T-cell (primary cell): Measurements from ENCODE around the gene INPP5E. TPM values are rescaled to one million over a fixed set of nuclear protein-coding genes. Genes with fewer than 3 reads are reported as not detected.

Experiments used
- ATAC-seq, 4 experiments: fragments of 200-7000 bp in 3 of 4; fragments of 150-1000 bp in 1 of 4; cut with Tn5 transposase; replicated peaks in 1 of 4; 1 replicate in 3 of 4; 2 replicates in 1 of 4; pipeline ENCODE4 v1.10.0; 2021; ENCODE audit warnings: moderate library complexity in 3 of 4, mild to moderate bottlenecking in 2 of 4, moderate number of reproducible peaks in 1 of 4
- CTCF ChIA-PET, 2 donors: fragments of 300-600 bp; sonication (Branson Sonifier 250); formaldehyde crosslinking; loops; one replicate each; lab custom pipeline; 2022; ENCODE audit warnings: antibody characterized with exemption in 2 of 2; lab: Charles Lee
- POLR2A ChIA-PET, 2 donors: fragments of 300-600 bp; sonication (Branson Sonifier 250); formaldehyde crosslinking; loops; one replicate each; lab custom pipeline; 2022; ENCODE audit warnings: antibody characterized with exemption in 2 of 2; lab: Charles Lee
- DNase-seq, 35 experiments: peaks; one replicate each; pipeline versions ENCODE4 v3.0.0 to v3.0.0-alpha.2; 2013 to 2023
- H3K27ac ChIP-seq: one replicate; pipeline ENCODE4 v1.5.1; 2013; ENCODE audit warnings: low read length
- H3K27me3 ChIP-seq, 2 experiments: replicated peaks in 1 of 2; 1 replicate in 1 of 2; 2 replicates in 1 of 2; pipeline versions ENCODE4 v1.6.1 to v1.7.0; 2013; ENCODE audit warnings: low read length in 1 of 2, mixed read lengths in 1 of 2; ENCODE audit not compliant: control insufficient read depth in 2 of 2, insufficient read depth in 2 of 2; ENCODE audit errors: extremely low read depth in 1 of 2
- H3K36me3 ChIP-seq, 2 donors: 1 replicate in 1 of 2; 2 replicates in 1 of 2; pipeline versions ENCODE4 v1.6.1 to v1.7.0; 2013; ENCODE audit warnings: low read length in 1 of 2; ENCODE audit not compliant: control insufficient read depth in 2 of 2, insufficient read depth in 1 of 2; ENCODE audit errors: extremely low read depth in 1 of 2
- H3K4me1 ChIP-seq, 2 experiments: 1 replicate in 1 of 2; 2 replicates in 1 of 2; pipeline versions ENCODE4 v1.6.1 to v1.7.0; 2013; ENCODE audit warnings: low read length in 2 of 2, mixed read lengths in 1 of 2; ENCODE audit not compliant: insufficient read depth in 2 of 2, control insufficient read depth in 1 of 2; ENCODE audit errors: extremely low read depth in 1 of 2
- H3K4me3 ChIP-seq, 2 donors: 1 replicate in 1 of 2; 2 replicates in 1 of 2; pipeline versions ENCODE4 v1.5.1 to v1.7.0; 2013; ENCODE audit warnings: mild to moderate bottlenecking in 2 of 2, low read length in 1 of 2, moderate library complexity in 1 of 2; ENCODE audit not compliant: control insufficient read depth in 1 of 2; ENCODE audit errors: extremely low read depth in 1 of 2
- H3K9me3 ChIP-seq: 2 replicates; pipeline ENCODE4 v1.7.0; 2013
- H3K27ac Mint-ChIP-seq, 2 donors: one replicate each; pipeline ENCODE4 v1.8.0; 2020 to 2021; ENCODE audit warnings: mild to moderate bottlenecking in 2 of 2, mixed read lengths in 2 of 2
- H3K27me3 Mint-ChIP-seq, 2 donors: one replicate each; pipeline ENCODE4 v1.8.0; 2021 to 2022; ENCODE audit warnings: mixed read lengths in 2 of 2
- H3K36me3 Mint-ChIP-seq: one replicate; pipeline ENCODE4 v1.8.0; 2021; ENCODE audit warnings: mixed read lengths
- H3K4me1 Mint-ChIP-seq, 3 donors: one replicate each; pipeline ENCODE4 v1.8.0; 2020 to 2022; ENCODE audit warnings: mixed read lengths in 3 of 3, mild to moderate bottlenecking in 1 of 3
- H3K4me3 Mint-ChIP-seq, 3 donors: one replicate each; pipeline ENCODE4 v1.8.0; 2020 to 2022; ENCODE audit warnings: mild to moderate bottlenecking in 3 of 3, mixed read lengths in 3 of 3, moderate library complexity in 3 of 3
- H3K9me3 Mint-ChIP-seq, 3 donors: one replicate each; pipeline ENCODE4 v1.8.0; 2020 to 2022; ENCODE audit warnings: mixed read lengths in 3 of 3
- WGBS: methylation state at CpG from one replicate; pipeline ENCODE4 v1.1.5; 2013; ENCODE audit warnings: missing lambda C conversion rate; ENCODE audit not compliant: insufficient coverage; 5-methylcytosine and 5-hydroxymethylcytosine counted together
- total RNA-seq, 35 experiments: library from RNA in 6 of 35; stranded (reverse) in 6 of 35; fragments of 120-200 nt in 1 of 35; gene quantifications; one replicate each; pipeline versions ENCODE4 v1.2.1 to v1.2.4 and lab custom pipeline; 2013 to 2026

INPP5E gene
- total RNA-seq, 5 donors from 2014 or later (not counting 1 experiment from before 2014, with no cell fraction given): 16.5 to 35.5 (median 31.8) TPM

DNA sequence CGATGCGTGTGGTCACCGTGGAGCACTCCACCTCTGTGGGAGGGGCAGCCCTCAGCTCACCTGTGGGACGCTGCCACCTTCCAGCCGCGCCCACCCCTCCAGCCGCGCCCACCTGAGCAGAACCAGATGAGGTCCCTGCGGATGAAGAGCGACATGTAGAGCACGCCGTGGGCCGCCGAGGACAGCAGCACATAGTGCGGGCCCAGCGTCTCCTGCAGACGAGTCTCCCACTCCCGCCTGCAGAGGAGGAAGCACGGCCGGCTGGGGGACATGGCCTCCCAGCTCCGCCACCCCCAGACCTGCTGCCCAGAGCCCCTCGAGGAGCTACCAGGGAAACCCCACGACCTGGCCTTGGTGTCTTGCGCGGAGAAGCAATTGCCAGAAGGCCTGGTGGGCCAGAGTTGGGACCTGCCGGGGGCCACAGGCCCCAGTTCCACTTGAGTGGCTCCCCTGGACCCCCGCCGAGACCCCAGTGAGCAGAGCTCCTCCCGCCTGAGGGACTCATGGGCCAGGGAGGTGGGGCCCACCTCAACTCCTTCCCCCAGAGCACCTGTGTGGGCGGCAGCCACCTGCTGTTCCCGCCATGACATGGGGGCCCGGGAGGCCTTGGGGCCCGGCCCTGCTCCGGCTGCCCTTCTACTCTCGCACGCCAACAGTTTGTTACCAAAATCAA is 6.5 kb downstream of the INPP5E start:
- Mint-ChIP-seq H3K9me3 (no peaks in the 10 kb centered on the region), H3K27me3 (no peaks in the 10 kb centered on the region), H3K4me3 (no peak overlapping the region), H3K36me3 (peaks cover 6% of the 10 kb centered on the region), H3K27ac (no peak overlapping the region), H3K4me1 (peaks cover 16 to 26% (median 25%) of the 10 kb centered on the region in 3 donors)
- DNase-seq (no peak), ATAC-seq (no peak)
- ChIA-PET CTCF (no interaction called here), POLR2A (interaction anchor here in 1 of 2 donors (0.6 kb wide), 1 partner anchor 26 kb away, joined by 3 read pairs; no protein-coding TSS in a partner anchor)
- H3K27ac ChIP-seq: no peak overlapping the region
- 89% methylated on average over 25 of the region's 36 CpGs for WGBS
- H3K4me1 ChIP-seq: peaks cover 0 to 14% of the 10 kb centered on the region in 2 experiments
- H3K9me3 ChIP-seq: no peaks in the 10 kb centered on the region
- H3K36me3 ChIP-seq: peaks cover 3 to 31% of the 10 kb centered on the region in 2 donors
- H3K27me3 ChIP-seq: no peaks in the 10 kb centered on the region
- H3K4me3 ChIP-seq: no peak overlapping the region

- Mint-ChIP-seq H3K9me3 (no peaks in the 10 kb centered on the region), H3K36me3 (peaks cover 6% of the 10 kb centered on the region), H3K4me3 (no peak overlapping the region), H3K4me1 (peaks cover 11 to 20% (median 19%) of the 10 kb centered on the region in 3 donors), H3K27ac (no peak overlapping the region), H3K27me3 (no peaks in the 10 kb centered on the region)
- DNase-seq: no peak
- Histone ChIP-seq H3K27me3 (no peaks in the 10 kb centered on the region), H3K36me3 (peaks cover 3 to 31% of the 10 kb centered on the region in 2 donors), H3K27ac (no peak overlapping the region), H3K9me3 (no peaks in the 10 kb centered on the region), H3K4me3 (no peak overlapping the region), H3K4me1 (peaks cover 0 to 8% of the 10 kb centered on the region in 2 experiments)
- ChIA-PET POLR2A (no interaction called here), CTCF (no interaction called here)
- no peak for ATAC-seq
- WGBS: 92% methylated on average over 26 of the region's 26 CpGs
These were observed 7.1 kb downstream of the INPP5E start for GRCh38 chr9:136432591-136432990.

GRCh38 chr9:136431782-136432350 is 7.8 kb downstream of the INPP5E start:
- H3K27ac ChIP-seq: no peak overlapping the region
- ChIA-PET POLR2A (no interaction called here), CTCF (no interaction called here)
- H3K36me3 ChIP-seq: peaks cover 3 to 31% of the 10 kb centered on the region in 2 donors
- H3K4me3 ChIP-seq: no peak overlapping the region
- over 99% methylated on average over 24 of the region's 36 CpGs for WGBS
- no peak overlapping the region for H3K27ac Mint-ChIP-seq
- no peak for ATAC-seq
- no peaks in the 10 kb centered on the region for H3K9me3 Mint-ChIP-seq
- H3K4me1 Mint-ChIP-seq: peaks cover 4 to 12% (median 12%) of the 10 kb centered on the region in 3 donors
- no peak overlapping the region for H3K4me3 Mint-ChIP-seq
- H3K36me3 Mint-ChIP-seq: peaks cover 6% of the 10 kb centered on the region
- no peak for DNase-seq
- peaks cover 0 to under 1% of the 10 kb centered on the region in 2 experiments for H3K4me1 ChIP-seq
- H3K9me3 ChIP-seq: no peaks in the 10 kb centered on the region
- no peaks in the 10 kb centered on the region for H3K27me3 Mint-ChIP-seq
- no peaks in the 10 kb centered on the region for H3K27me3 ChIP-seq

DNA sequence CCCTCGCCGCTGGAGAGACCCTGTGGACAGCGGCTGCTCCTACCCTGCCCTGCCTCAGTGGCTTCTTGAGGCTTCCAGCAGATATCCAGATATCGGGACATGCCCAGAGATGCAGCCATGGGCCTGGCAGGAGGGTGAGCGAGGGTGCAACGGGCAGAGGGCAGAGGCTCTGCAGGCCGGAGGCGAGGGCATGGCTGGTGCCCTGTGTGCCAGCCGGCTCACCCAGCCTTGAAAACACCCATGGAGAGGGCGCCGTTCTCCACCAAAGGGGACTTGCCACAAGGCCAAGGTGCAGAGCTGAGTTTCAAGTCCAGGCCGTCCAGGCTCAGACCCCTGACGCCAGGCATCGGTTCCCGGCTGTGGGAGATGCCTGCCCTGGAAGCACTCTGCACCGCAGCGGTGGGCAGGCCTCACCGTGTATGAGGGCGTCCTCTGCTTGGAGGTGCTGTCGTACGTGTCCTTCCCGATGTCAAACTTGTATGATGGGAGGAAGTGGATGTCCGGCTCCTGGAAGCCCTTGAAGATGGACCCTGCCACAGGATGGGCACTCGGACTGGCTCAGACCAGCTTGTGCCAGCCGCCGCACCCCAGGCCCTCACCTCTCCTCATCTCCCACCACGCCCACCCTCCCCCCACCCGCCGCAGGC is 8.9 kb downstream of the INPP5E start:
- Histone ChIP-seq H3K27me3 (no peaks in the 10 kb centered on the region), H3K9me3 (no peaks in the 10 kb centered on the region), H3K36me3 (peaks cover 3 to 31% of the 10 kb centered on the region in 2 donors), H3K4me1 (no peaks in the 10 kb centered on the region), H3K27ac (no peak overlapping the region), H3K4me3 (no peak overlapping the region)
- Mint-ChIP-seq H3K9me3 (no peaks in the 10 kb centered on the region), H3K4me3 (no peak overlapping the region), H3K4me1 (peaks cover 0 to 3% (median 3%) of the 10 kb centered on the region in 3 donors), H3K27me3 (no peaks in the 10 kb centered on the region), H3K27ac (no peak overlapping the region), H3K36me3 (peaks cover 6% of the 10 kb centered on the region)
- CTCF ChIA-PET: interaction anchor here in 1 of 2 donors (0.5 kb wide), 1 partner anchor 1121 kb away, joined by 3 read pairs; the partner anchor contains the start of gene MRPL41
- ATAC-seq (no peak), DNase-seq (no peak)
- 95% methylated on average over 19 of the region's 29 CpGs for WGBS
- POLR2A ChIA-PET: no interaction called here

DNA sequence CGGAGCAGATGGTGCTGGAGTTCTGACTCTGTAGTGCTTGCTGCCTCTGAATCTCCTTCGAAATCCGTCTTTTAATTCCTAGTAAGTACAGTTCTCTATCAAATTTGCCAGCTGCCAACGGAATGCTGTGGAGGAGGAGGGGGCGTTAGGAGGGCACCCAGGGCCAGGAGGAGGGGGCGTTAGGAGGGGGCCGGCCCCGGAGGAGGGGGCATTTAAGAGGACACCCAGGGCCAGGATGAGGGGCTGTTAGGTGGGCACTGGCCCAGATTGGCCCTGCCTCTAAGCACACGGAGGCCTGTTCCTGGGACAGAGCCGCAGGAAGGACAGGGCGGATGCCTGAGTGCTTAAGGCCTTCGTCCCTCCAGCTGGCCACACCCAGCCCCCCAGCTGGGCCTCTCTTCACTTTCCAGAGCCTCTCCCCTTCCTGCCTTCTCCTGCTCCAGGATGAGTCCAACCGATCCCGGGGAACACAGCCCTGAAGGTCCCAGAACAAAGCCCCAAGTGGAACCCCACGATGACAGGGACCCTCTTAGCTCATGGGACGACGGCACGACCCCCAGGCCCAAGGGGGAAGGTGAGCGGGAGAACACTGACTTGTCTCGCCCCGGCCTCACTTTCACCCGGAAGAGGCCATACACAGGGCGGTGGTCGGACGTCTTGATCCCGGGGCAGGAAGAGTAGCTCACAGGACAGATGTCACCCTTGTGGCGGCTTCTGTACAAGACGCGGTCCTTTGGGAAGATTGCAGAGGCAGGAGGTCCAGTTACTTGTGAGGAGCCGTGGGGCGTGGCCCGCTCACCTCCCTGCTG is 9.8 kb downstream of the INPP5E start:
- no peaks in the 10 kb centered on the region for H3K27me3 Mint-ChIP-seq
- H3K9me3 ChIP-seq: no peaks in the 10 kb centered on the region
- H3K27ac Mint-ChIP-seq: no peak overlapping the region
- 93% methylated on average over 23 of the region's 32 CpGs for WGBS
- no peak overlapping the region for H3K27ac ChIP-seq
- peaks cover 3 to 29% of the 10 kb centered on the region in 2 donors for H3K36me3 ChIP-seq
- no peak for DNase-seq
- no peaks in the 10 kb centered on the region for H3K4me1 ChIP-seq
- H3K4me1 Mint-ChIP-seq: no peaks in the 10 kb centered on the region
- H3K36me3 Mint-ChIP-seq: peaks cover 6% of the 10 kb centered on the region
- H3K4me3 ChIP-seq: no peak overlapping the region
- no peaks in the 10 kb centered on the region for H3K9me3 Mint-ChIP-seq
- no peak for ATAC-seq
- H3K4me3 Mint-ChIP-seq: no peak overlapping the region
- H3K27me3 ChIP-seq: no peaks in the 10 kb centered on the region
- POLR2A ChIA-PET: interaction anchor here in 1 of 2 donors (0.5 kb wide), 1 partner anchor 204 kb away, joined by 3 read pairs; no protein-coding TSS in a partner anchor
- CTCF ChIA-PET: no interaction called here
